Activated T-helper 17 cell treated with anti-CD3 and anti-CD28 coated beads, Interleukin-2, amount 50 U/mL, for 72 hours (primary cell): ENCODE results near the gene FAM149A. TPM values are rescaled to one million over a fixed set of nuclear protein-coding genes. Genes with fewer than 3 reads are reported as not detected.

ENCODE experiments used
- ATAC-seq: fragments of 150-1000 bp; cut with Tn5 transposase; replicated peaks from 2 replicates; pipeline ENCODE4 v1.10.0; 2021; ENCODE audit warnings: mild to moderate bottlenecking, moderate library complexity
- H3K27ac Mint-ChIP-seq: one replicate; pipeline ENCODE4 v1.8.0; 2022; ENCODE audit warnings: mixed read lengths
- H3K27me3 Mint-ChIP-seq: one replicate; pipeline ENCODE4 v1.8.0; 2022; ENCODE audit warnings: mixed read lengths
- H3K36me3 Mint-ChIP-seq: one replicate; pipeline ENCODE4 v1.8.0; 2022; ENCODE audit warnings: low read depth, mild to moderate bottlenecking, mixed read lengths
- H3K4me1 Mint-ChIP-seq: one replicate; pipeline ENCODE4 v1.8.0; 2022; ENCODE audit warnings: mixed read lengths
- H3K4me3 Mint-ChIP-seq: one replicate; pipeline ENCODE4 v1.8.0; 2022; ENCODE audit warnings: mild to moderate bottlenecking, mixed read lengths
- H3K9me3 Mint-ChIP-seq: one replicate; pipeline ENCODE4 v1.8.0; 2022; ENCODE audit warnings: mixed read lengths
- total RNA-seq, 2 donors: library from RNA; stranded (reverse); gene quantifications; one replicate each; pipeline ENCODE4 v1.2.3, GENCODE V29; 2022

Gene FAM149A
- total RNA-seq, 2 donors from 2014 or later, result 0.28 to 2.4 TPM

GRCh38 chr4:186192066-186192612, 87.6 kb downstream of the FAM149A start:
- Mint-ChIP-seq H3K4me3 (peak overlapping the region; percentile 91), H3K27me3 (no peaks in the 10 kb centered on the region), H3K36me3 (no peaks in the 10 kb centered on the region), H3K27ac (peak overlapping the region; percentile 93), H3K9me3 (no peaks in the 10 kb centered on the region), H3K4me1 (no peaks in the 10 kb centered on the region)
- ATAC-seq, result peak; percentile 21

- no peak for ATAC-seq
- no peaks in the 10 kb centered on the region for H3K9me3 Mint-ChIP-seq
- no peak overlapping the region for H3K27ac Mint-ChIP-seq
- no peaks in the 10 kb centered on the region for H3K27me3 Mint-ChIP-seq
- H3K4me3 Mint-ChIP-seq, result peak overlapping the region; percentile 91
- no peaks in the 10 kb centered on the region for H3K4me1 Mint-ChIP-seq
- no peaks in the 10 kb centered on the region for H3K36me3 Mint-ChIP-seq
Measured at GRCh38 chr4:186193851-186194250, 89.3 kb downstream of the FAM149A start.

GRCh38 chr4:186196063-186196462, 91.6 kb downstream of the FAM149A start:
- Mint-ChIP-seq H3K27me3 (no peaks in the 10 kb centered on the region), H3K9me3 (no peaks in the 10 kb centered on the region), H3K4me1 (no peaks in the 10 kb centered on the region), H3K27ac (peak overlapping the region; percentile 14), H3K4me3 (no peak overlapping the region), H3K36me3 (no peaks in the 10 kb centered on the region)
- no peak for ATAC-seq

GRCh38 chr4:186200516-186200915, 96.0 kb downstream of the FAM149A start:
- no peaks in the 10 kb centered on the region for H3K36me3 Mint-ChIP-seq
- H3K4me1 Mint-ChIP-seq, result peaks cover 6% of the 10 kb centered on the region

GRCh38 chr4:186201010-186201409, 96.5 kb downstream of the FAM149A start:
- no peaks in the 10 kb centered on the region for H3K27me3 Mint-ChIP-seq
- peaks cover 6% of the 10 kb centered on the region for H3K4me1 Mint-ChIP-seq
- ATAC-seq, result no peak
- no peak overlapping the region for H3K27ac Mint-ChIP-seq
- H3K36me3 Mint-ChIP-seq, result no peaks in the 10 kb centered on the region
- no peak overlapping the region for H3K4me3 Mint-ChIP-seq
- H3K9me3 Mint-ChIP-seq, result no peaks in the 10 kb centered on the region

More at GRCh38 chr4:186200516-186200915, 96.0 kb downstream of the FAM149A start:
- H3K4me3 Mint-ChIP-seq, result no peak overlapping the region
- no peak for ATAC-seq
- H3K27ac Mint-ChIP-seq, result no peak overlapping the region
- H3K27me3 Mint-ChIP-seq, result no peaks in the 10 kb centered on the region
- no peaks in the 10 kb centered on the region for H3K9me3 Mint-ChIP-seq

GRCh38 chr4:186201535-186202230, 97.2 kb downstream of the FAM149A start:
- Mint-ChIP-seq H3K9me3 (no peaks in the 10 kb centered on the region), H3K27me3 (no peaks in the 10 kb centered on the region), H3K27ac (no peak overlapping the region), H3K36me3 (no peaks in the 10 kb centered on the region), H3K4me3 (peak overlapping the region; percentile 10), H3K4me1 (peaks cover 6% of the 10 kb centered on the region)
- ATAC-seq, result peak; percentile 92

- peaks cover 6% of the 10 kb centered on the region for H3K4me1 Mint-ChIP-seq
- no peak overlapping the region for H3K27ac Mint-ChIP-seq
- ATAC-seq, result no peak
- no peaks in the 10 kb centered on the region for H3K36me3 Mint-ChIP-seq
- H3K27me3 Mint-ChIP-seq, result no peaks in the 10 kb centered on the region
- no peak overlapping the region for H3K4me3 Mint-ChIP-seq
- H3K9me3 Mint-ChIP-seq, result no peaks in the 10 kb centered on the region
Measured at GRCh38 chr4:186202490-186203140, 98.1 kb downstream of the FAM149A start.

GRCh38 chr4:186203406-186203805, 98.9 kb downstream of the FAM149A start:
- H3K4me3 Mint-ChIP-seq, result no peak overlapping the region
- no peaks in the 10 kb centered on the region for H3K9me3 Mint-ChIP-seq
- no peaks in the 10 kb centered on the region for H3K36me3 Mint-ChIP-seq
- ATAC-seq, result no peak
- H3K27ac Mint-ChIP-seq, result no peak overlapping the region
- peaks cover 6% of the 10 kb centered on the region for H3K4me1 Mint-ChIP-seq
- no peaks in the 10 kb centered on the region for H3K27me3 Mint-ChIP-seq

GRCh38 chr4:186204103-186204559, 99.6 kb downstream of the FAM149A start:
- Mint-ChIP-seq H3K27me3 (no peaks in the 10 kb centered on the region), H3K4me3 (no peak overlapping the region), H3K36me3 (peaks cover 7% of the 10 kb centered on the region), H3K27ac (no peak overlapping the region), H3K4me1 (peaks cover 11% of the 10 kb centered on the region), H3K9me3 (peaks cover 5% of the 10 kb centered on the region)
- ATAC-seq, result peak; percentile 34

GRCh38 chr4:186204686-186205085, 100.2 kb downstream of the FAM149A start:
- Mint-ChIP-seq H3K9me3 (peaks cover 5% of the 10 kb centered on the region), H3K4me1 (peaks cover 11% of the 10 kb centered on the region), H3K4me3 (no peak overlapping the region), H3K27ac (no peak overlapping the region), H3K36me3 (peaks cover 13% of the 10 kb centered on the region), H3K27me3 (no peaks in the 10 kb centered on the region)
- ATAC-seq, result no peak

GRCh38 chr4:186205156-186205555, 100.7 kb downstream of the FAM149A start:
- Mint-ChIP-seq H3K4me1 (peaks cover 11% of the 10 kb centered on the region), H3K27ac (no peak overlapping the region), H3K9me3 (peaks cover 5% of the 10 kb centered on the region)

GRCh38 chr4:186216465-186217024, 112.0 kb downstream of the FAM149A start:
- Mint-ChIP-seq H3K9me3 (no peaks in the 10 kb centered on the region), H3K27ac (no peak overlapping the region), H3K27me3 (no peaks in the 10 kb centered on the region), H3K4me1 (no peaks in the 10 kb centered on the region), H3K4me3 (no peak overlapping the region), H3K36me3 (no peaks in the 10 kb centered on the region)
- no peak for ATAC-seq

More at GRCh38 chr4:186205156-186205555, 100.7 kb downstream of the FAM149A start:
- H3K4me3 Mint-ChIP-seq, result no peak overlapping the region
- no peaks in the 10 kb centered on the region for H3K27me3 Mint-ChIP-seq
- ATAC-seq, result no peak
- peaks cover 16% of the 10 kb centered on the region for H3K36me3 Mint-ChIP-seq

- Mint-ChIP-seq H3K36me3 (no peaks in the 10 kb centered on the region), H3K27me3 (no peaks in the 10 kb centered on the region), H3K27ac (no peak overlapping the region), H3K9me3 (no peaks in the 10 kb centered on the region), H3K4me3 (no peak overlapping the region), H3K4me1 (no peaks in the 10 kb centered on the region)
- no peak for ATAC-seq
Measured at GRCh38 chr4:186217733-186218293, 113.3 kb downstream of the FAM149A start.

GRCh38 chr4:186221624-186222023, 117.1 kb downstream of the FAM149A start:
- Mint-ChIP-seq H3K27me3 (peaks cover 5% of the 10 kb centered on the region), H3K4me1 (no peaks in the 10 kb centered on the region), H3K36me3 (peaks cover 5% of the 10 kb centered on the region), H3K27ac (no peak overlapping the region), H3K9me3 (peaks cover 13% of the 10 kb centered on the region), H3K4me3 (no peak overlapping the region)
- no peak for ATAC-seq
